ENCODE results near the gene DIP2A. TPM values are rescaled to one million over a fixed set of nuclear protein-coding genes. Genes with fewer than 3 reads are reported as not detected.

DIP2A gene
- total and polyA plus RNA-seq, 7 donors: 9.0 to 49.3 (median 25.0) TPM

GRCh38 chr21:46604329-46604974, 145.8 kb downstream of the DIP2A start:
- H3K9me3 ChIP-seq: no peaks in the 10 kb centered on the region
- DNase-seq: no peak
- TF ChIP-seq EP300 (IDR thresholded peaks at IDR 0.05) (no peak), POLR2AphosphoS5 (IDR thresholded peaks at IDR 0.05) (no peak), CTCF (IDR thresholded peaks at IDR 0.05) (no peak), POLR2A (IDR thresholded peaks at IDR 0.05) (no peak)
- 70 to 81% methylated on average over 9 of the region's 9 CpGs for WGBS, 2 donors
- H3K36me3 ChIP-seq: no peaks in the 10 kb centered on the region
- intact Hi-C loops (cut with DNase I): no loop called here
- H3K27ac ChIP-seq: peak overlapping the region in 2 of 4 donors; percentile 53 to 59
- H3K4me3 ChIP-seq: peak overlapping the region; percentile 1 to 31 (median 24)
- H3K27me3 ChIP-seq: no peaks in the 10 kb centered on the region
- H3K4me1 ChIP-seq: peaks cover 0 to 6% (median 2%) of the 10 kb centered on the region in 4 donors

DNA sequence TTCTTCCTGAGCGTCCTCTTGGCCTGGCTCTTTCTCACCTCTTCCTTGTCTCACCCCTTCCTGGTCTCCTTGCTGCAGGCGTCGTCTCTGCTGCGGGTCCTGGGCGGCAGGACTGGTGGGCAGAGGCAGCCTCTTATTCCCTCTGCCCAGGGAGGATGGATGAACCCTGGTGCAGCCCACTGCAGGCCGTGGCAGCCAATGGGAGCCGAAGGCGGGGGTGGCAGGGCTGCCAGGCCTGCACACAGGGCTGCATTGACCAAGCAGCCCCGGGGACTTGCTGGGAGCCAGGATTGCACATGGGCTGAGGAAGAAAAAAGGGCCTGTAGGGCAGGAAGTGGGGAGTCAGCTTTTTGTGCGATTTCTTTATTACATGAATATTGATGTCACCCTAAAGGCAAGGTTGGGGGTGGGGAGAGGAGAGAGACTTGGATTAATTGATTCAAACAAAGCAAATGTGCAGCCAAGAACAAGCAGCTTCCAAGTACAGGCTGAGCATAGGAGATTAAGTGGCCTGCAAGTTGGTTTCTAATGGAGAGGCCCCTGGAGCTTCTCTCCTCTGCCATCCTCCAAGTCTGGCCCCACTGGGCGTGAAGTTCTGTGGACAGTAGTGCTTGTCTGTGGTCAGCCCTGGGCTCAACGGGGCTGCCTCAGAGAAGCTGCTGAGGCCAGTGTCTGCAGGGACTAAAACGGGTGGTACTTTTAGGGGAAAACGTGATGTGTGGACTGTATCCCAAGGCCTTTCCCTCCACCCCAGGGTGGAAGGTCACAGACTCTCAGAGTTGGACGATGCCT, 146.5 kb downstream of the DIP2A start, which contains the start of gene S100B:
Gene S100B (minus strand): TSS at position 108 of the 792 bp plus-strand sequence. CDS start 2,667 bp downstream, outside the sequence.
- Histone ChIP-seq H3K4me3 (peak within 1 kb of the TSS; percentile 1 to 31 (median 24)), H3K9me3 (no peaks in the 10 kb centered on the region), H3K4me1 (peaks cover 0 to 6% (median 0%) of the 10 kb centered on the region in 4 donors), H3K27ac (peak within 1 kb of the TSS; percentile 25 to 64 (median 41)), H3K36me3 (no peaks in the 10 kb centered on the region), H3K27me3 (peaks cover 0 to under 1% (median 0%) of the 10 kb centered on the region in 3 donors)
- DNase-seq: peak; percentile 73
- TF ChIP-seq POLR2A (IDR thresholded peaks at IDR 0.05) (peak; percentile 23 to 41), CTCF (IDR thresholded peaks at IDR 0.05) (no peak), POLR2AphosphoS5 (IDR thresholded peaks at IDR 0.05) (peak; percentile 61 to 93 (median 78)), EP300 (IDR thresholded peaks at IDR 0.05) (no peak)
- WGBS, 2 donors: 69 to 77% methylated on average over 15 of the region's 15 CpGs
- intact Hi-C loops (cut with DNase I): no loop called here

GRCh38 chr21:46605767-46606426, 147.2 kb downstream of the DIP2A start:
- Histone ChIP-seq H3K4me1 (peaks cover 0 to 6% (median 0%) of the 10 kb centered on the region in 4 donors), H3K4me3 (no peak overlapping the region), H3K9me3 (peaks cover 0 to 4% (median 2%) of the 10 kb centered on the region in 4 donors), H3K27me3 (peaks cover 0 to 4% (median 0%) of the 10 kb centered on the region in 3 donors), H3K36me3 (no peaks in the 10 kb centered on the region), H3K27ac (peak overlapping the region; percentile 25 to 64 (median 38))
- intact Hi-C loops (cut with DNase I): no loop called here
- 72 to 76% methylated on average over 14 of the region's 14 CpGs for WGBS, 2 donors
- DNase-seq: no peak
- TF ChIP-seq POLR2A (IDR thresholded peaks at IDR 0.05) (no peak), EP300 (IDR thresholded peaks at IDR 0.05) (no peak), POLR2AphosphoS5 (IDR thresholded peaks at IDR 0.05) (no peak), CTCF (IDR thresholded peaks at IDR 0.05) (no peak)

GRCh38 chr21:46606427-46606813, 147.7 kb downstream of the DIP2A start:
- Histone ChIP-seq H3K27me3 (peaks cover 0 to 4% (median 0%) of the 10 kb centered on the region in 3 donors), H3K36me3 (no peaks in the 10 kb centered on the region), H3K9me3 (peaks cover 0 to 6% (median 2%) of the 10 kb centered on the region in 4 donors), H3K4me3 (no peak overlapping the region), H3K27ac (peak overlapping the region; percentile 25 to 64 (median 38)), H3K4me1 (peaks cover 0 to 6% (median 0%) of the 10 kb centered on the region in 4 donors)
- DNase-seq: no peak
- intact Hi-C loops (cut with DNase I): no loop called here
- TF ChIP-seq CTCF (IDR thresholded peaks at IDR 0.05) (no peak), POLR2AphosphoS5 (IDR thresholded peaks at IDR 0.05) (no peak), POLR2A (IDR thresholded peaks at IDR 0.05) (no peak), EP300 (IDR thresholded peaks at IDR 0.05) (no peak)
- WGBS, 2 donors: 60 to 73% methylated on average over 7 of the region's 7 CpGs
